HUDEP-2 (cell line): ENCODE data around the gene LY9.
"Not testable (repeated sequence)": the region's sequence is repeated elsewhere in the genome, so short reads cannot be mapped to it uniquely, and the experiment has no call there.

Experiments
- DNase-seq, 76 experiments: peaks; one replicate each; lab custom pipeline; 2025; ENCODE audit not compliant: unreplicated experiment in 76 of 76; lab: John Stamatoyannopoulos, UW

The LY9 gene

GRCh38 chr1:160772331-160772730, 23.6 kb upstream of the LY9 start:
- DNase-seq = no peak

- DNase-seq = no peak
Observed at GRCh38 chr1:160773093-160773492, 22.9 kb upstream of the LY9 start.

GRCh38 chr1:160774886-160775719, 20.9 kb upstream of the LY9 start:
- DNase-seq = no peak

- no peak for DNase-seq
Observed at GRCh38 chr1:160776178-160776577, 19.8 kb upstream of the LY9 start.

GRCh38 chr1:160777486-160778089, 18.4 kb upstream of the LY9 start:
- DNase-seq = peak in 43 of 76 experiments; percentile 1 to 69 (median 18)

GRCh38 chr1:160778976-160779375, 17.0 kb upstream of the LY9 start:
- no peak for DNase-seq

GRCh38 chr1:160779626-160780397, 16.2 kb upstream of the LY9 start:
- DNase-seq = peak in 36 of 76 experiments; percentile 2 to 45 (median 24)

GRCh38 chr1:160780398-160780755, 15.6 kb upstream of the LY9 start:
- no peak for DNase-seq

GRCh38 chr1:160781186-160781766, 14.7 kb upstream of the LY9 start:
- no peak for DNase-seq

- no peak for DNase-seq
Observed at GRCh38 chr1:160781914-160782689, 13.9 kb upstream of the LY9 start.

- DNase-seq = not testable (repeated sequence)
Observed at GRCh38 chr1:160782988-160783765, 12.8 kb upstream of the LY9 start.

GRCh38 chr1:160789051-160789701, 6.8 kb upstream of the LY9 start:
- no peak for DNase-seq

GRCh38 chr1:160789702-160790611, 6.0 kb upstream of the LY9 start:
- no peak for DNase-seq

GRCh38 chr1:160794376-160794775, 1.6 kb upstream of the LY9 start:
- DNase-seq = no peak

- no peak for DNase-seq
Observed at GRCh38 chr1:160797271-160797709, 1.3 kb downstream of the LY9 start.

- DNase-seq = no peak
Observed at GRCh38 chr1:160797861-160798273, 1.9 kb downstream of the LY9 start.

- DNase-seq = no peak
Observed at GRCh38 chr1:160798439-160798838, 2.5 kb downstream of the LY9 start.

GRCh38 chr1:160799641-160800040, 3.7 kb downstream of the LY9 start:
- DNase-seq = no peak
